ENCODE results near the gene CACNA1E.

Gene CACNA1E

GRCh38 chr1:181445436-181445835, 37.9 kb upstream of the CACNA1E start:
- ChIA-PET POLR2A (ENCODE audit: low non-redundant PET) (no interaction called here), CTCF (no interaction called here)
- TF ChIP-seq, protein P1, sequence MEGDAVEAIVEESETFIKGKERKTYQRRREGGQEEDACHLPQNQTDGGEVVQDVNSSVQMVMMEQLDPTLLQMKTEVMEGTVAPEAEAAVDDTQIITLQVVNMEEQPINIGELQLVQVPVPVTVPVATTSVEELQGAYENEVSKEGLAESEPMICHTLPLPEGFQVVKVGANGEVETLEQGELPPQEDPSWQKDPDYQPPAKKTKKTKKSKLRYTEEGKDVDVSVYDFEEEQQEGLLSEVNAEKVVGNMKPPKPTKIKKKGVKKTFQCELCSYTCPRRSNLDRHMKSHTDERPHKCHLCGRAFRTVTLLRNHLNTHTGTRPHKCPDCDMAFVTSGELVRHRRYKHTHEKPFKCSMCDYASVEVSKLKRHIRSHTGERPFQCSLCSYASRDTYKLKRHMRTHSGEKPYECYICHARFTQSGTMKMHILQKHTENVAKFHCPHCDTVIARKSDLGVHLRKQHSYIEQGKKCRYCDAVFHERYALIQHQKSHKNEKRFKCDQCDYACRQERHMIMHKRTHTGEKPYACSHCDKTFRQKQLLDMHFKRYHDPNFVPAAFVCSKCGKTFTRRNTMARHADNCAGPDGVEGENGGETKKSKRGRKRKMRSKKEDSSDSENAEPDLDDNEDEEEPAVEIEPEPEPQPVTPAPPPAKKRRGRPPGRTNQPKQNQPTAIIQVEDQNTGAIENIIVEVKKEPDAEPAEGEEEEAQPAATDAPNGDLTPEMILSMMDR (conservative IDR thresholded peaks at IDR 0.05; ENCODE audit: low read depth): no peak
- H3K27ac ChIP-seq: no peak overlapping the region
- DNase-seq (ENCODE audit: low spot score): no peak

DNA sequence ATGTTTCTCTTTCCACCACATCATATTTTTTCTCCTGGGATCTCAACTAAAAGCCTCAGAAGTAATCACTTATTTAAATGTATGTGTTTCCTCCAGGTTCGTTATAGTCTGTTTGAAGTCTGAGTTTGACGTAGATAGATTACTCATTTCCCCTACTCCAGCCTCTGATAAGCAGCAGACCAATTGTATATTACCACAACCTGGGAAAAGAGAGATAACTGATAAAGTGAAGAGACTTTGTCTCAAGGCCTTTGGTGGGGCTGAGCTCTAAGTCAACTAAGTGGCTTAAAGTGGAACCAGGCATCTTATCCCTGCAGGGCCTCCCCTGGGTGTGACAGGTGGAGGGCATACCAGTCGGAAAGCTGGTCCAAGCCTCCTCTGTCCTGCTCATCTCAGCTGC, 34.9 kb upstream of the CACNA1E start:
- ChIA-PET CTCF (interaction anchor here (0.6 kb wide), 1 partner anchor 20 kb away, joined by 3 read pairs; no protein-coding TSS in a partner anchor), POLR2A (ENCODE audit: low non-redundant PET) (no interaction called here)
- no peak for DNase-seq (ENCODE audit: low spot score)
- TF ChIP-seq, protein P1 (conservative IDR thresholded peaks at IDR 0.05; ENCODE audit: low read depth): no peak
- H3K27ac ChIP-seq: no peak overlapping the region

- ChIA-PET CTCF (no interaction called here), POLR2A (ENCODE audit: low non-redundant PET) (no interaction called here)
- no peak for DNase-seq (ENCODE audit: low spot score)
- no peak overlapping the region for H3K27ac ChIP-seq
- TF ChIP-seq, protein P1 (conservative IDR thresholded peaks at IDR 0.05; ENCODE audit: low read depth): no peak
These were observed 31.6 kb upstream of the CACNA1E start for GRCh38 chr1:181451661-181452230.

GRCh38 chr1:181452746-181453145, 30.6 kb upstream of the CACNA1E start:
- H3K27ac ChIP-seq: no peak overlapping the region
- POLR2A ChIA-PET (ENCODE audit: low non-redundant PET): no interaction called here
- TF ChIP-seq, protein P1 (conservative IDR thresholded peaks at IDR 0.05; ENCODE audit: low read depth): no peak
- CTCF ChIA-PET: interaction anchor here (1.0 kb wide), 1 partner anchor 28 kb away, joined by 3 read pairs; no protein-coding TSS in a partner anchor
- DNase-seq (ENCODE audit: low spot score): no peak

DNA sequence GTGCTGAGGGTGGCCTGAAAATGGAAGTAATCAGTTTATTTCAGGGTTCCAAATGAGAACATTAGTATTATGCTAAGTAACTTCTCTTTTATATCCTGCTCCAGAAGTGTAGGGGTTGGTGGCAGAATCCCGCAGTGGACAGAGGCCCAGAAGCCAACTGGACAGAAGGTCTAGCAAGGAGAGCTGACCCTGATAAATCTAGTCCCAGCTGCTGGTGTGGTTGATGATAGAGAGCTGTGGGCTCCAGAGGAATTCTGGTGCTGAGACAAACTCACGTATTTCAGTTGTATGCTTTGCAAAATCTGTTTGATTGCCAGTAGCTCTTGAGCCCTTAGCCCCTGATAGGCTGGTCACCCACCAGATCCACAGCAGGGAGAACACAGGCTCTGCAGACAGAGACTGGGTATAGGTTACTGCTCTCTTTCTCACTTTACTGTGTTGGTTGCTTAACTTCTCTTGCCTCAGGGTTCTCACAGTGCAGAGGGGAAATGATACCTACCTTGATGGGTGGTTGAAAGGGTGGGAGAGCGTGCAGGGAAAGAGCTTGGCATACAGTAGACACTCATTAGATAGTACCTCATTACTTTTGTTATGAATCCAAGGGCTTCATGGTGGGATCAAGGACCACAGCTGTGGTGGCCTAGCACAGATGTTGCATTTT, 29.6 kb upstream of the CACNA1E start:
- CTCF ChIA-PET: no interaction called here

DNA sequence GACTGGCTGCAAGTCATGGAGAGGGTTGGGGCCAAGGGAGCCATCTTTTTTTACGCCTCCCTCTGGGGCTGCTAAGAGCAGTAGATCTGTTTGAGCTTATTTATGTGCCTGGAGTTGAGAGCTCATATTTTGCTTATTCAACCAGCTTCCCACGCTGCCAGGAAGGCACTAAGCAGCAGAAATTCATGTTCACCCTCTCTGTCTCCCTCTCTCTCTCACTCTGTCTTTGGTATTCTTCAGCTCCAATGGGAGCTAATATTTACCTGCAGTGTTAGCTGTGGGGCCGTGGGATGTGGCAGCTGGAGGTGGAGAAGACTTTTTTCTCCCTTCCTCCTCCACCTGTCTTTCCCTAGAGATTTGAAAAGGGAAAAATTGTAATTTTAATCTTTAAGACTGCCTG, 26.8 kb upstream of the CACNA1E start:
- ChIA-PET CTCF (no interaction called here), POLR2A (ENCODE audit: low non-redundant PET) (no interaction called here)
- no peak for DNase-seq (ENCODE audit: low spot score)
- TF ChIP-seq, protein P1 (conservative IDR thresholded peaks at IDR 0.05; ENCODE audit: low read depth): no peak
- H3K27ac ChIP-seq: no peak overlapping the region

More for the DNA sequence above, 29.6 kb upstream of the CACNA1E start:
- POLR2A ChIA-PET (ENCODE audit: low non-redundant PET): no interaction called here
- no peak overlapping the region for H3K27ac ChIP-seq
- TF ChIP-seq, protein P1 (conservative IDR thresholded peaks at IDR 0.05; ENCODE audit: low read depth): no peak
- no peak for DNase-seq (ENCODE audit: low spot score)
